ENCODE results near the gene POLR2J2.
"Not testable (repeated sequence)": the region's sequence is repeated elsewhere in the genome, so short reads cannot be mapped to it uniquely, and the experiment has no call there.

GRCh38 chr7:102713011-102713690 is 41.7 kb upstream of the POLR2J2 start:
- not testable (repeated sequence) for TF ChIP-seq JUND (IDR thresholded peaks at IDR 0.05; ENCODE audit: low read depth, low read length); EZH2 (IDR thresholded peaks at IDR 0.05; ENCODE audit: borderline replicate concordance, control insufficient read depth, low read depth, low read length); POLR2AphosphoS2 (IDR thresholded peaks at IDR 0.05; ENCODE audit: low read depth, low read length); CHD2 (IDR thresholded peaks at IDR 0.05; ENCODE audit: borderline replicate concordance, low read depth, low read length); RCOR1 (conservative IDR thresholded peaks at IDR 0.05; ENCODE audit: low read depth, low read length); CBX5 (IDR thresholded peaks at IDR 0.05; ENCODE audit: low read depth); HCFC1 (IDR thresholded peaks at IDR 0.05; ENCODE audit: low read length); YY1 (IDR thresholded peaks at IDR 0.05; ENCODE audit: low read depth, low read length); ETV6 (conservative IDR thresholded peaks at IDR 0.05 in 1 of 2, IDR thresholded peaks at IDR 0.05 in 1 of 2; ENCODE audit: borderline replicate concordance in 1 of 2, low read depth in 1 of 2); GABPA (IDR thresholded peaks at IDR 0.05; ENCODE audit: low read depth)
- TF ChIP-seq, protein P1, sequence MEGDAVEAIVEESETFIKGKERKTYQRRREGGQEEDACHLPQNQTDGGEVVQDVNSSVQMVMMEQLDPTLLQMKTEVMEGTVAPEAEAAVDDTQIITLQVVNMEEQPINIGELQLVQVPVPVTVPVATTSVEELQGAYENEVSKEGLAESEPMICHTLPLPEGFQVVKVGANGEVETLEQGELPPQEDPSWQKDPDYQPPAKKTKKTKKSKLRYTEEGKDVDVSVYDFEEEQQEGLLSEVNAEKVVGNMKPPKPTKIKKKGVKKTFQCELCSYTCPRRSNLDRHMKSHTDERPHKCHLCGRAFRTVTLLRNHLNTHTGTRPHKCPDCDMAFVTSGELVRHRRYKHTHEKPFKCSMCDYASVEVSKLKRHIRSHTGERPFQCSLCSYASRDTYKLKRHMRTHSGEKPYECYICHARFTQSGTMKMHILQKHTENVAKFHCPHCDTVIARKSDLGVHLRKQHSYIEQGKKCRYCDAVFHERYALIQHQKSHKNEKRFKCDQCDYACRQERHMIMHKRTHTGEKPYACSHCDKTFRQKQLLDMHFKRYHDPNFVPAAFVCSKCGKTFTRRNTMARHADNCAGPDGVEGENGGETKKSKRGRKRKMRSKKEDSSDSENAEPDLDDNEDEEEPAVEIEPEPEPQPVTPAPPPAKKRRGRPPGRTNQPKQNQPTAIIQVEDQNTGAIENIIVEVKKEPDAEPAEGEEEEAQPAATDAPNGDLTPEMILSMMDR (IDR thresholded peaks at IDR 0.05 in 2 of 3, conservative IDR thresholded peaks at IDR 0.05 in 1 of 3; ENCODE audit: control insufficient read depth in 2 of 3, extremely low read depth in 1 of 3, insufficient read depth in 1 of 3, low read depth in 3 of 3, low read length in 3 of 3), result not testable (repeated sequence)
